Renal pelvis (tissue), 12 donors: ENCODE measurements around the gene CDY2A. TPM values are rescaled to one million over a fixed set of nuclear protein-coding genes. Genes with fewer than 3 reads are reported as not detected.
"Not testable (repeated sequence)": the region's sequence is repeated elsewhere in the genome, so short reads cannot be mapped to it uniquely, and the experiment has no call there.

ENCODE experiments used
- DNase-seq: peaks from one replicate; pipeline ENCODE4 v3.0.0-alpha.2; 2013
- long read RNA-seq, 16 experiments: transcript quantifications; one replicate each; lab custom pipeline, GENCODE V29; 2026
- polyA plus RNA-seq, 3 donors: library from polyadenylated mRNA; unstranded; fragments of 120-200 nt; gene quantifications; one replicate each; pipeline ENCODE4 v1.2.1, GENCODE V29; 2013; ENCODE audit not compliant: insufficient read length in 3 of 3

Gene CDY2A
- polyA plus RNA-seq = not detected
- long read RNA-seq, donor 1 = 0 reads
- long read RNA-seq, donor 2 = 0 reads
- long read RNA-seq, donor 3 = 0 reads
- long read RNA-seq, donor 4 = 0 reads
- long read RNA-seq, donor 5 = 0 reads
- long read RNA-seq, donor 6 = 0 reads
- long read RNA-seq, donor 7 = 0 reads
- long read RNA-seq, donor 8 = 0 reads
- long read RNA-seq, donor 9 = 0 reads
- long read RNA-seq, donor 10 = 0 reads
- long read RNA-seq, donor 11 = 0 reads
- long read RNA-seq, donor 12 = 0 reads
- long read RNA-seq, donor 13 = 0 reads
- long read RNA-seq, donor 14 = 0 reads
- long read RNA-seq, donor 15 = 0 reads
- long read RNA-seq, donor 16 = 0 reads

- not testable (repeated sequence) for DNase-seq
Observed at GRCh38 chrY:18025487-18025886, at the start of gene CDY2A. Gene CDY2A (plus strand): TSS chrY:18025787. CDS start chrY:18026115, 328 bp downstream.

- not testable (repeated sequence) for DNase-seq
Observed at GRCh38 chrY:17997586-17997985, 28.0 kb upstream of the CDY2A start.

- not testable (repeated sequence) for DNase-seq
Observed at GRCh38 chrY:17998266-17998665, 27.3 kb upstream of the CDY2A start.

- DNase-seq = not testable (repeated sequence)
Observed at GRCh38 chrY:18023897-18024296, 1.7 kb upstream of the CDY2A start.

GRCh38 chrY:18028845-18029244 is 3.3 kb downstream of the CDY2A start:
- not testable (repeated sequence) for DNase-seq

- DNase-seq = not testable (repeated sequence)
Observed at GRCh38 chrY:18030178-18030577, 4.6 kb downstream of the CDY2A start.

- not testable (repeated sequence) for DNase-seq
Observed at GRCh38 chrY:18034100-18034814, 8.7 kb downstream of the CDY2A start.

- not testable (repeated sequence) for DNase-seq
Observed at GRCh38 chrY:18034864-18035263, 9.3 kb downstream of the CDY2A start.

GRCh38 chrY:18044990-18045389 is 19.4 kb downstream of the CDY2A start:
- DNase-seq = not testable (repeated sequence)

GRCh38 chrY:18048149-18049040 is 22.8 kb downstream of the CDY2A start:
- not testable (repeated sequence) for DNase-seq

GRCh38 chrY:18049061-18049460 is 23.5 kb downstream of the CDY2A start:
- DNase-seq = not testable (repeated sequence)

- DNase-seq = not testable (repeated sequence)
Observed at GRCh38 chrY:18056473-18056872, 30.9 kb downstream of the CDY2A start.

- DNase-seq = not testable (repeated sequence)
Observed at GRCh38 chrY:18073464-18073863, 47.9 kb downstream of the CDY2A start.

Other genes with a start within 250 kb of the CDY2A start
- gene CDY2B, start 145.6 kb upstream of the CDY2A start, polyA plus RNA-seq = not detected